C4-2B (cell line): Measurements from ENCODE around the gene GSG1.
"Not testable (repeated sequence)": the region's sequence is repeated elsewhere in the genome, so short reads cannot be mapped to it uniquely, and the experiment has no call there.

ENCODE experiments used
- H3K27ac ChIP-seq: fragments of 450-650 bp; 2 replicates; pipeline ENCODE4 v1.5.1; 2017
- ZFX ChIP-seq: fragments of 450-650 bp; IDR thresholded peaks from 2 replicates; pipeline ENCODE4 v1.6.1; 2017
- TF ChIP-seq, protein P1 (sequence below): fragments of 450-650 bp; conservative IDR thresholded peaks from 2 replicates; pipeline ENCODE4 v1.5.1; 2017; ENCODE audit warnings: mild to moderate bottlenecking

Gene GSG1

GRCh38 chr12:13090054-13090453, 13.4 kb downstream of the GSG1 start:
- no peak overlapping the region for H3K27ac ChIP-seq
- TF ChIP-seq, protein P1, sequence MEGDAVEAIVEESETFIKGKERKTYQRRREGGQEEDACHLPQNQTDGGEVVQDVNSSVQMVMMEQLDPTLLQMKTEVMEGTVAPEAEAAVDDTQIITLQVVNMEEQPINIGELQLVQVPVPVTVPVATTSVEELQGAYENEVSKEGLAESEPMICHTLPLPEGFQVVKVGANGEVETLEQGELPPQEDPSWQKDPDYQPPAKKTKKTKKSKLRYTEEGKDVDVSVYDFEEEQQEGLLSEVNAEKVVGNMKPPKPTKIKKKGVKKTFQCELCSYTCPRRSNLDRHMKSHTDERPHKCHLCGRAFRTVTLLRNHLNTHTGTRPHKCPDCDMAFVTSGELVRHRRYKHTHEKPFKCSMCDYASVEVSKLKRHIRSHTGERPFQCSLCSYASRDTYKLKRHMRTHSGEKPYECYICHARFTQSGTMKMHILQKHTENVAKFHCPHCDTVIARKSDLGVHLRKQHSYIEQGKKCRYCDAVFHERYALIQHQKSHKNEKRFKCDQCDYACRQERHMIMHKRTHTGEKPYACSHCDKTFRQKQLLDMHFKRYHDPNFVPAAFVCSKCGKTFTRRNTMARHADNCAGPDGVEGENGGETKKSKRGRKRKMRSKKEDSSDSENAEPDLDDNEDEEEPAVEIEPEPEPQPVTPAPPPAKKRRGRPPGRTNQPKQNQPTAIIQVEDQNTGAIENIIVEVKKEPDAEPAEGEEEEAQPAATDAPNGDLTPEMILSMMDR: no peak
- no peak for TF ChIP-seq ZFX

DNA sequence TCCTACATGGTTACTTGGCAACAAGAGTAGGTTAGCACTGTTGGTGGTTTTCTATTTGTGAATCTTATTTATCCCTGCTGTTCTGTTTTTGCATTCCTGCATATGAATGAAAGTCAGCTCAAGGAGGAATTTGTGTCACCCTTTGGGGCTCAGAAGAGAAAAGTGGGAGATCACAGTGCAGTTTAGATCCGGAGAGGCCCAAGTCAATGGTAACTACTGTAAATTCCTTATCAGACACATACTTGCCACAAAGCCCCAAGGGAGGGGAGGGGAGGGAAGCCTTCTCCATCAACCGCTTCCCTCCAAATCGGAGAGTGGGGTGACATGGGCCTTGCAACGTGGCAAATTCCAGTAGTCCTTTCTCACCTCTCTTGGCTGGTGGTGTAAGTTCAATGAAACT, 15.0 kb downstream of the GSG1 start:
- TF ChIP-seq, protein P1: no peak
- TF ChIP-seq ZFX: no peak
- no peak overlapping the region for H3K27ac ChIP-seq

DNA sequence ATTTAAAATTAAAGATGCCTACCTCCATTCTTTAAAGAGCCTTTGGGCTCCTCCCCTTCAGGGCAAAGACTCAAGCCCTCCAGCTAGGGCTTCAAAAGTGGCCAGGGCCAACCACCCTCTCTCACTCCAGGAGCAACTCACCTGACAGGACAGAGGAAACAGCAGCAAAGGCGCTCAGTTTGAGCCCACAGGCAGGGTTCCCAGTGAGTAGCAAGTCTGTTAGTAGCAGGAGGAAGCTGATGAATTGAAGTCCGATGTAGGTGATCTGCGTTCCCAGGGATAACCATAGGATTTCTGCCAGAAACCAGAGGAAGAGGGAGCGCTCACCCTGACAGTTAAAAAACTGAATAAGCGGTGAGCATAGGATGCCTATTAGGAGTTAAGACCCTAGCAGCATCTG, 15.7 kb downstream of the GSG1 start:
- no peak overlapping the region for H3K27ac ChIP-seq
- TF ChIP-seq, protein P1: no peak
- no peak for TF ChIP-seq ZFX

- TF ChIP-seq ZFX: no peak
- TF ChIP-seq, protein P1: no peak
- no peak overlapping the region for H3K27ac ChIP-seq
Measured at GRCh38 chr12:13085968-13086686, 17.3 kb downstream of the GSG1 start.

DNA sequence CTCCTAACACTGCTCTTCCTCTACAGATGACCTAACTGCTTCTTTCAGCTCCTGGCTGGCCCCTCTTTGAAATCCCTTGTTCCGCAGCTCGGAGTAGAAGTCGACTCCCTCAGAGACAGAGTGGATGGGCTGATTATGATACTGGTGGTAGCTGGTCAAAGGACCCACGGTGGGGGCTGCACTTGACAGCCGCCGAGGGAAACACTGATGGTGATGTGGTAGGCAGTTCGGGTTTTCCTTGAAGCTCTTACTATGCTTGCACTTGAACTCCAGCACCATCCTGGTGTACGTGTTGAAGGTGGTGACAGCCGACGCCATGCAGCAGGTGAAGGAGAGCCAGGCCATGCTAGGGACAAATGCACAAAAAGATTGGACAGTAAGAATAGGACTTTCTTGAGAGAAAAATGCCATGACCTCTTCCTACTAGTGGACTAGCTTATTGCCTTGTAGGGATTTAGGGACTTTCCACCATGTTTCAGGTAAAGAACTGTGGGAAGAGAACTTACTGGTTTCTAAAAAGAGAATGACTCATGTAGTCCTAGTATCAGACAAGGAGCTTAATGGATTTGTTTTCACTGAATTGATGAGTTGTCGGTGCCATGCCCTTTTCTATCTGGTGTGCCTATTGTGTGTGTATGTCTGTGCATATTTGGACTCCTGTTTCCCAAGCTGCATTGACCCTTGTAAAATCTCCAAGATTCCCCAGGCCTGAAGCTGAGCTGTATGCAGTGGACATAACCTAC, 18.4 kb downstream of the GSG1 start:
- H3K27ac ChIP-seq: no peak overlapping the region
- TF ChIP-seq, protein P1: no peak
- no peak for TF ChIP-seq ZFX

GRCh38 chr12:13083638-13084037, 19.8 kb downstream of the GSG1 start:
- H3K27ac ChIP-seq: not testable (repeated sequence)

GRCh38 chr12:13082861-13083260, 20.6 kb downstream of the GSG1 start:
- no peak overlapping the region for H3K27ac ChIP-seq
- TF ChIP-seq ZFX: no peak
- TF ChIP-seq, protein P1: no peak

GRCh38 chr12:13080266-13080665, 23.2 kb downstream of the GSG1 start:
- no peak overlapping the region for H3K27ac ChIP-seq
- TF ChIP-seq ZFX: no peak
- TF ChIP-seq, protein P1: no peak
